Neural cell (in vitro differentiated cells): ENCODE results near the gene GLT8D1.

ENCODE experiments used
- EP300 ChIP-seq: fragments of 450-650 bp; conservative IDR thresholded peaks from 2 replicates; pipeline ENCODE4 v1.6.1; 2014; ENCODE audit warnings: antibody characterized with exemption, mild to moderate bottlenecking, moderate library complexity; ENCODE audit not compliant: poor library complexity, severe bottlenecking
- EZH2 ChIP-seq: fragments of 200-600, 300-800 bp; shearing (Covaris generic), sonication (generic); IDR thresholded peaks from 2 replicates; pipeline ENCODE4 v1.6.1; 2014; ENCODE audit warnings: antibody characterized with exemption, low read length, borderline replicate concordance, mild to moderate bottlenecking; ENCODE audit not compliant: insufficient read depth, poor library complexity, severe bottlenecking
- POLR2AphosphoS5 ChIP-seq: IDR thresholded peaks from 2 replicates; pipeline ENCODE4 v1.6.1; 2012
- TF ChIP-seq, protein P1 (sequence below): IDR thresholded peaks from 2 replicates; pipeline ENCODE4 v1.6.1; 2012; ENCODE audit warnings: borderline replicate concordance
- TF ChIP-seq, protein P2 (sequence below): fragments of 450-650 bp; IDR thresholded peaks from 2 replicates; pipeline ENCODE4 v1.5.1; 2014; ENCODE audit warnings: antibody characterized with exemption, mild to moderate bottlenecking, moderate library complexity; ENCODE audit not compliant: poor library complexity, severe bottlenecking

DNA sequence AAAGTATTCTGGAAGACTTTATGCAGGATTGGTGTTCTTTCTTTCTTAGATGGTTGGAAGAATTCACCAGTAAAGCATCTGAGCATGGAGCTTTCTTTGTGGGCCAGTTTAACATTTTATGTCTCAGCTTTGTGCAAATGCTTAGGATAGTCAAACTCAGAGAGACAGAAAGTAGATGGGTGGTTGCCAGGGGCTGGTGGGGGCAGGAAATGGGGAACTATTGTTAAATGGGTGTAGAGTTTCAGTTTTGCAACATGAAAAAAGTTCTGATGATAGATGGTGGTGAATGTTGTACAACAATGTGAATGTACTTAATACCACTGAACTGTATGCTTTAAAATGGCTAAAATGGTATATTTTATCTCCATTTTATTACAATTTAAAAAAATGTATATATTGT lies 25.1 kb upstream of the GLT8D1 start:
- TF ChIP-seq, protein P1, sequence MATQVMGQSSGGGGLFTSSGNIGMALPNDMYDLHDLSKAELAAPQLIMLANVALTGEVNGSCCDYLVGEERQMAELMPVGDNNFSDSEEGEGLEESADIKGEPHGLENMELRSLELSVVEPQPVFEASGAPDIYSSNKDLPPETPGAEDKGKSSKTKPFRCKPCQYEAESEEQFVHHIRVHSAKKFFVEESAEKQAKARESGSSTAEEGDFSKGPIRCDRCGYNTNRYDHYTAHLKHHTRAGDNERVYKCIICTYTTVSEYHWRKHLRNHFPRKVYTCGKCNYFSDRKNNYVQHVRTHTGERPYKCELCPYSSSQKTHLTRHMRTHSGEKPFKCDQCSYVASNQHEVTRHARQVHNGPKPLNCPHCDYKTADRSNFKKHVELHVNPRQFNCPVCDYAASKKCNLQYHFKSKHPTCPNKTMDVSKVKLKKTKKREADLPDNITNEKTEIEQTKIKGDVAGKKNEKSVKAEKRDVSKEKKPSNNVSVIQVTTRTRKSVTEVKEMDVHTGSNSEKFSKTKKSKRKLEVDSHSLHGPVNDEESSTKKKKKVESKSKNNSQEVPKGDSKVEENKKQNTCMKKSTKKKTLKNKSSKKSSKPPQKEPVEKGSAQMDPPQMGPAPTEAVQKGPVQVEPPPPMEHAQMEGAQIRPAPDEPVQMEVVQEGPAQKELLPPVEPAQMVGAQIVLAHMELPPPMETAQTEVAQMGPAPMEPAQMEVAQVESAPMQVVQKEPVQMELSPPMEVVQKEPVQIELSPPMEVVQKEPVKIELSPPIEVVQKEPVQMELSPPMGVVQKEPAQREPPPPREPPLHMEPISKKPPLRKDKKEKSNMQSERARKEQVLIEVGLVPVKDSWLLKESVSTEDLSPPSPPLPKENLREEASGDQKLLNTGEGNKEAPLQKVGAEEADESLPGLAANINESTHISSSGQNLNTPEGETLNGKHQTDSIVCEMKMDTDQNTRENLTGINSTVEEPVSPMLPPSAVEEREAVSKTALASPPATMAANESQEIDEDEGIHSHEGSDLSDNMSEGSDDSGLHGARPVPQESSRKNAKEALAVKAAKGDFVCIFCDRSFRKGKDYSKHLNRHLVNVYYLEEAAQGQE: no peak
- TF ChIP-seq POLR2AphosphoS5 (no peak), EZH2 (no peak), EP300 (no peak)
- TF ChIP-seq, protein P2, sequence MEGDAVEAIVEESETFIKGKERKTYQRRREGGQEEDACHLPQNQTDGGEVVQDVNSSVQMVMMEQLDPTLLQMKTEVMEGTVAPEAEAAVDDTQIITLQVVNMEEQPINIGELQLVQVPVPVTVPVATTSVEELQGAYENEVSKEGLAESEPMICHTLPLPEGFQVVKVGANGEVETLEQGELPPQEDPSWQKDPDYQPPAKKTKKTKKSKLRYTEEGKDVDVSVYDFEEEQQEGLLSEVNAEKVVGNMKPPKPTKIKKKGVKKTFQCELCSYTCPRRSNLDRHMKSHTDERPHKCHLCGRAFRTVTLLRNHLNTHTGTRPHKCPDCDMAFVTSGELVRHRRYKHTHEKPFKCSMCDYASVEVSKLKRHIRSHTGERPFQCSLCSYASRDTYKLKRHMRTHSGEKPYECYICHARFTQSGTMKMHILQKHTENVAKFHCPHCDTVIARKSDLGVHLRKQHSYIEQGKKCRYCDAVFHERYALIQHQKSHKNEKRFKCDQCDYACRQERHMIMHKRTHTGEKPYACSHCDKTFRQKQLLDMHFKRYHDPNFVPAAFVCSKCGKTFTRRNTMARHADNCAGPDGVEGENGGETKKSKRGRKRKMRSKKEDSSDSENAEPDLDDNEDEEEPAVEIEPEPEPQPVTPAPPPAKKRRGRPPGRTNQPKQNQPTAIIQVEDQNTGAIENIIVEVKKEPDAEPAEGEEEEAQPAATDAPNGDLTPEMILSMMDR: no peak
